ENCODE measurements around the gene SHMT2.

GRCh38 chr12:57194253-57194652 is 35.3 kb upstream of the SHMT2 start:
- TF ChIP-seq ZSCAN18 (CRISPR knock-in tag; IDR thresholded peaks at IDR 0.05) (no peak), FOXP4 (CRISPR knock-in tag; IDR thresholded peaks at IDR 0.05) (no peak), KAT7 (CRISPR knock-in tag; IDR thresholded peaks at IDR 0.05; ENCODE audit: borderline replicate concordance) (no peak), CBFB (CRISPR knock-in tag; IDR thresholded peaks at IDR 0.05; ENCODE audit: low read depth) (no peak), GRHL2 (CRISPR knock-in tag; IDR thresholded peaks at IDR 0.05; ENCODE audit: insufficient replicate concordance, severe bottlenecking) (no peak), SP1 (CRISPR knock-in tag; conservative IDR thresholded peaks at IDR 0.05) (no peak)
- TF ChIP-seq, protein P1, sequence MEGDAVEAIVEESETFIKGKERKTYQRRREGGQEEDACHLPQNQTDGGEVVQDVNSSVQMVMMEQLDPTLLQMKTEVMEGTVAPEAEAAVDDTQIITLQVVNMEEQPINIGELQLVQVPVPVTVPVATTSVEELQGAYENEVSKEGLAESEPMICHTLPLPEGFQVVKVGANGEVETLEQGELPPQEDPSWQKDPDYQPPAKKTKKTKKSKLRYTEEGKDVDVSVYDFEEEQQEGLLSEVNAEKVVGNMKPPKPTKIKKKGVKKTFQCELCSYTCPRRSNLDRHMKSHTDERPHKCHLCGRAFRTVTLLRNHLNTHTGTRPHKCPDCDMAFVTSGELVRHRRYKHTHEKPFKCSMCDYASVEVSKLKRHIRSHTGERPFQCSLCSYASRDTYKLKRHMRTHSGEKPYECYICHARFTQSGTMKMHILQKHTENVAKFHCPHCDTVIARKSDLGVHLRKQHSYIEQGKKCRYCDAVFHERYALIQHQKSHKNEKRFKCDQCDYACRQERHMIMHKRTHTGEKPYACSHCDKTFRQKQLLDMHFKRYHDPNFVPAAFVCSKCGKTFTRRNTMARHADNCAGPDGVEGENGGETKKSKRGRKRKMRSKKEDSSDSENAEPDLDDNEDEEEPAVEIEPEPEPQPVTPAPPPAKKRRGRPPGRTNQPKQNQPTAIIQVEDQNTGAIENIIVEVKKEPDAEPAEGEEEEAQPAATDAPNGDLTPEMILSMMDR (IDR thresholded peaks at IDR 0.05) = no peak
